HepG2 (cell line): ENCODE measurements around the gene TRIM28. TPM values are rescaled to one million over a fixed set of nuclear protein-coding genes. Genes with fewer than 3 reads are reported as not detected.

ENCODE experiments used
- ARNT2 ChIP-seq: sonication (generic); formaldehyde crosslinking; IDR thresholded peaks from 2 replicates; pipeline ENCODE4 v1.8.0; 2022; ENCODE audit warnings: mild to moderate bottlenecking, low read depth, missing genetic modification reagents, moderate library complexity
- BRCA1 ChIP-seq: sonication (generic); formaldehyde crosslinking; IDR thresholded peaks from 2 replicates; pipeline ENCODE4 v1.4.0; 2020; ENCODE audit warnings: missing genetic modification reagents
- EHMT2 ChIP-seq: fragments of 200-600 bp; sonication (generic); IDR thresholded peaks from 2 replicates; pipeline ENCODE4 v1.7.0; 2017; ENCODE audit warnings: antibody characterized with exemption, low read depth, low read length, borderline replicate concordance
- HDAC6 ChIP-seq: fragments of 200-600 bp; sonication (generic); IDR thresholded peaks from 2 replicates; pipeline ENCODE4 v1.7.0; 2017; ENCODE audit warnings: mild to moderate bottlenecking, antibody characterized with exemption, low read length, low read depth
- MLLT10 ChIP-seq: sonication (generic); formaldehyde crosslinking; IDR thresholded peaks from 2 replicates; pipeline ENCODE4 v1.4.0; 2020; ENCODE audit warnings: missing genetic modification reagents
- NAIF1 ChIP-seq: sonication (generic); formaldehyde crosslinking; IDR thresholded peaks from 2 replicates; pipeline ENCODE4 v1.5.0; 2020; ENCODE audit warnings: mild to moderate bottlenecking, missing genetic modification reagents, borderline replicate concordance
- NFRKB ChIP-seq: fragments of 450-650 bp; IDR thresholded peaks from 2 replicates; pipeline ENCODE4 v1.6.1; 2017
- NONO ChIP-seq, 2 experiments: fragments of 450-650 bp in 1 of 2; sonication (generic) in 1 of 2; formaldehyde crosslinking in 1 of 2; IDR thresholded peaks in 1 of 2; conservative IDR thresholded peaks in 1 of 2; 2 replicates each; pipeline versions ENCODE4 v1.6.1 to v1.8.0; 2017 to 2022; ENCODE audit warnings: mild to moderate bottlenecking in 1 of 2, missing genetic modification reagents in 1 of 2, moderate library complexity in 1 of 2
- PHF20 ChIP-seq: sonication (generic); formaldehyde crosslinking; IDR thresholded peaks from 2 replicates; pipeline ENCODE4 v1.5.0; 2020; ENCODE audit warnings: mild to moderate bottlenecking, missing genetic modification reagents
- PLRG1 ChIP-seq: fragments of 450-650 bp; conservative IDR thresholded peaks from 2 replicates; pipeline ENCODE4 v1.6.1; 2016
- SOX6 ChIP-seq, 2 experiments: fragments of 450-650 bp in 1 of 2; sonication (generic) in 1 of 2; formaldehyde crosslinking in 1 of 2; IDR thresholded peaks; 2 replicates each; pipeline versions ENCODE4 v1.4.0 to v1.6.1; 2017 to 2020; ENCODE audit warnings: antibody characterized with exemption in 1 of 2, mild to moderate bottlenecking in 1 of 2, missing genetic modification reagents in 1 of 2
- SSRP1 ChIP-seq: IDR thresholded peaks from 2 replicates; pipeline ENCODE4 v1.6.1; 2016; ENCODE audit warnings: control low read depth
- ZNF331 ChIP-seq: sonication (generic); formaldehyde crosslinking; IDR thresholded peaks from 2 replicates; pipeline ENCODE4 v1.4.0; 2020; ENCODE audit warnings: missing genetic modification reagents
- ZNF460 ChIP-seq: sonication (generic); formaldehyde crosslinking; IDR thresholded peaks from 2 replicates; pipeline ENCODE4 v1.5.1; 2020; ENCODE audit warnings: missing genetic modification reagents, mild to moderate bottlenecking, borderline replicate concordance
- ZNF674 ChIP-seq: sonication (generic); formaldehyde crosslinking; IDR thresholded peaks from 2 replicates; pipeline ENCODE4 v1.5.0; 2020; ENCODE audit warnings: low read depth, mild to moderate bottlenecking, missing genetic modification reagents
- ZNF703 ChIP-seq: sonication (generic); formaldehyde crosslinking; IDR thresholded peaks from 2 replicates; pipeline ENCODE4 v1.5.1; 2020; ENCODE audit warnings: missing genetic modification reagents, mild to moderate bottlenecking, moderate library complexity, borderline replicate concordance
- ZNF747 ChIP-seq: sonication (generic); formaldehyde crosslinking; IDR thresholded peaks from 2 replicates; pipeline ENCODE4 v1.8.1; 2023; ENCODE audit warnings: missing genetic modification reagents, mild to moderate bottlenecking, borderline replicate concordance
- ZNF768 ChIP-seq: sonication (generic); formaldehyde crosslinking; IDR thresholded peaks from 2 replicates; pipeline ENCODE4 v1.4.0; 2020; ENCODE audit warnings: missing genetic modification reagents
- ZSCAN12 ChIP-seq: sonication (generic); formaldehyde crosslinking; IDR thresholded peaks from 2 replicates; pipeline ENCODE4 v1.9.0; 2021; ENCODE audit warnings: mild to moderate bottlenecking, missing genetic modification reagents
- polyA plus RNA-seq, 8 experiments: library from polyadenylated mRNA; depleted of rRNA in 3 of 8; stranded (reverse) in 7 of 8; unstranded in 1 of 8; fragments of >200 nt; fragmentation: Illumina TruSeq in 4 of 8; extraction: Trizol in 4 of 8; gene quantifications; 2 replicates each; pipeline versions ENCODE4 v1.2.1 to v1.2.3, GENCODE V29; 2011 to 2016; ENCODE audit warnings: low read depth in 4 of 8, missing spikeins in 1 of 8, mixed read lengths in 1 of 8; ENCODE audit not compliant: insufficient read depth in 1 of 8
- total RNA-seq, 5 experiments: library from RNA; depleted of rRNA; stranded (reverse); fragments of >200 nt; fragmentation: Illumina TruSeq; extraction: Trizol; gene quantifications; 2 replicates each; pipeline ENCODE4 v1.2.3, GENCODE V29; 2016; ENCODE audit warnings: low read depth in 1 of 5
- TF ChIP-seq, protein P1 (sequence below): conservative IDR thresholded peaks from 2 replicates; pipeline ENCODE4 v1.6.1; 2018; ENCODE audit warnings: missing genetic modification reagents
- TF ChIP-seq, protein P2 (sequence below): sonication (generic); formaldehyde crosslinking; IDR thresholded peaks from 2 replicates; pipeline ENCODE4 v1.5.0; 2020; ENCODE audit warnings: missing genetic modification reagents
- TF ChIP-seq, protein P3 (sequence below): sonication (generic); formaldehyde crosslinking; IDR thresholded peaks from 2 replicates; pipeline ENCODE4 v1.5.1; 2020; ENCODE audit warnings: mild to moderate bottlenecking, missing genetic modification reagents, moderate library complexity
- TF ChIP-seq, protein P4 (sequence below): sonication (generic); formaldehyde crosslinking; IDR thresholded peaks from 2 replicates; pipeline ENCODE4 v1.4.0; 2020; ENCODE audit warnings: mild to moderate bottlenecking, low read depth, missing genetic modification reagents
- TF ChIP-seq, protein P5 (sequence below): sonication (generic); formaldehyde crosslinking; IDR thresholded peaks from 2 replicates; pipeline ENCODE4 v1.4.0; 2020; ENCODE audit warnings: mild to moderate bottlenecking, missing genetic modification reagents

TRIM28 gene
- total and polyA plus RNA-seq, 2 of the 13 experiments (the other 11 are each of a cell fraction or from before 2014, with no cell fraction given), result 361 to 439 TPM

DNA sequence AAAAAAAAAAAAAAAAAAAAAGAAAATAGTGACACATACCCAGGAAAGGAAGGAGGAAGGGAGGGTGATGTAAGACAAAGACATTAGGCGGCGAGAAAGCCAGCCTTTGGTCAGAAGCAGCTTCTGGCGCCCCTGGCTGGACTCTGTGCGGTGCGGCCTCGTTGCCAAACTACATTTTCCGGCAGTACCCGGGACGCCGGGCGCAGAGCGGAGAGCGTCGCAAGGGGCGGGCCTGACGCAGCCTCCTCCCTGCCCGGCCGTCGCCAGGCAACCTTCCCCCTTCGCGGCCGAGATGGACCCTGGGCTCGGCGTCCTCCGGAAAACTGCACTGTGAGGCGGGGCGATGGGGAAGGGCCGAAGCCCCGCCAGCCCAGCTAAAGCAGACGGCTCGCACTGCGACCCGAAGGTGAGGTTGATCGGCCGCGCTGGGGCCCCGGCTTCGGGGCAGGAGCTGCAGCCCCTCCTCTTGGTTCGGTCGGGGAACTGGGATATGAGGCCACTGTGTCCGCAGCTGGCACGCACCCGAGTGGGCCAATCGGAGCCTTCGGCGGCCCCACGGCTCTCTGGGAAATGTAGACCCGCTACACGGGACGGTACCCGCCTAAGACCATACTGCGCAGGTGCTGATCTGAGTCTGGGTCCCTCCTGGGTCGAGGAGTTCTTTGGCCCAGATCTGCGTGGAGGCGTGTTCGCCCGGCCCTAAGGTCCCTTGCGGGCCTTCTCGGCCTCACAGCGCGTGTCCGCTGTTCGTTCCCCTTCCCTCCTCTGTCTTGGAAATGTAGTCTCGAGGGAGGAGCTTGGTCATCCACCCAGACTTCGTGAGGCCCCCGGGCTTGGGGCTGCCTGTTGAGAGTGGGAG lies 31.5 kb downstream of the TRIM28 start (continued):
- TF ChIP-seq, protein P1, sequence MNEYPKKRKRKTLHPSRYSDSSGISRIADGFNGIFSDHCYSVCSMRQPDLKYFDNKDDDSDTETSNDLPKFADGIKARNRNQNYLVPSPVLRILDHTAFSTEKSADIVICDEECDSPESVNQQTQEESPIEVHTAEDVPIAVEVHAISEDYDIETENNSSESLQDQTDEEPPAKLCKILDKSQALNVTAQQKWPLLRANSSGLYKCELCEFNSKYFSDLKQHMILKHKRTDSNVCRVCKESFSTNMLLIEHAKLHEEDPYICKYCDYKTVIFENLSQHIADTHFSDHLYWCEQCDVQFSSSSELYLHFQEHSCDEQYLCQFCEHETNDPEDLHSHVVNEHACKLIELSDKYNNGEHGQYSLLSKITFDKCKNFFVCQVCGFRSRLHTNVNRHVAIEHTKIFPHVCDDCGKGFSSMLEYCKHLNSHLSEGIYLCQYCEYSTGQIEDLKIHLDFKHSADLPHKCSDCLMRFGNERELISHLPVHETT, result no peak; the same call in 1 of the 2 replicates
- 0 out of 2 replicates have a peak, but pooled peaks have one; percentile 33 for TF ChIP-seq ZNF747 (CRISPR knock-in tag)
- no peak for TF ChIP-seq SOX6 (IDR thresholded peaks at IDR 0.05)
- TF ChIP-seq SOX6 (CRISPR knock-in tag; IDR thresholded peaks at IDR 0.05), result peak; percentile 60; the same call in 1 of the 2 replicates
- no peak for TF ChIP-seq ZNF703 (CRISPR knock-in tag)
- TF ChIP-seq, protein P2, sequence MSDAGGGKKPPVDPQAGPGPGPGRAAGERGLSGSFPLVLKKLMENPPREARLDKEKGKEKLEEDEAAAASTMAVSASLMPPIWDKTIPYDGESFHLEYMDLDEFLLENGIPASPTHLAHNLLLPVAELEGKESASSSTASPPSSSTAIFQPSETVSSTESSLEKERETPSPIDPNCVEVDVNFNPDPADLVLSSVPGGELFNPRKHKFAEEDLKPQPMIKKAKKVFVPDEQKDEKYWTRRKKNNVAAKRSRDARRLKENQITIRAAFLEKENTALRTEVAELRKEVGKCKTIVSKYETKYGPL (CRISPR knock-in tag), result no peak
- peak; percentile 69; the same call in 1 of the 2 replicates for TF ChIP-seq ZSCAN12 (CRISPR knock-in tag)
- TF ChIP-seq MLLT10, result no peak
- no peak for TF ChIP-seq ZNF768 (CRISPR knock-in tag)
- peak; percentile 69 for TF ChIP-seq PHF20 (CRISPR knock-in tag)
- no peak for TF ChIP-seq EHMT2
- no peak for TF ChIP-seq NFRKB
- no peak for TF ChIP-seq ZNF460 (CRISPR knock-in tag)
- peak; percentile 61; the same call in 1 of the 2 replicates for TF ChIP-seq ARNT2 (CRISPR knock-in tag)
- TF ChIP-seq, protein P3, sequence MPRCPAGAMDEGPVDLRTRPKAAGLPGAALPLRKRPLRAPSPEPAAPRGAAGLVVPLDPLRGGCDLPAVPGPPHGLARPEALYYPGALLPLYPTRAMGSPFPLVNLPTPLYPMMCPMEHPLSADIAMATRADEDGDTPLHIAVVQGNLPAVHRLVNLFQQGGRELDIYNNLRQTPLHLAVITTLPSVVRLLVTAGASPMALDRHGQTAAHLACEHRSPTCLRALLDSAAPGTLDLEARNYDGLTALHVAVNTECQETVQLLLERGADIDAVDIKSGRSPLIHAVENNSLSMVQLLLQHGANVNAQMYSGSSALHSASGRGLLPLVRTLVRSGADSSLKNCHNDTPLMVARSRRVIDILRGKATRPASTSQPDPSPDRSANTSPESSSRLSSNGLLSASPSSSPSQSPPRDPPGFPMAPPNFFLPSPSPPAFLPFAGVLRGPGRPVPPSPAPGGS (CRISPR knock-in tag), result peak; percentile 62; the same call in 1 of the 2 replicates
- no peak for TF ChIP-seq NAIF1
- TF ChIP-seq, protein P4, sequence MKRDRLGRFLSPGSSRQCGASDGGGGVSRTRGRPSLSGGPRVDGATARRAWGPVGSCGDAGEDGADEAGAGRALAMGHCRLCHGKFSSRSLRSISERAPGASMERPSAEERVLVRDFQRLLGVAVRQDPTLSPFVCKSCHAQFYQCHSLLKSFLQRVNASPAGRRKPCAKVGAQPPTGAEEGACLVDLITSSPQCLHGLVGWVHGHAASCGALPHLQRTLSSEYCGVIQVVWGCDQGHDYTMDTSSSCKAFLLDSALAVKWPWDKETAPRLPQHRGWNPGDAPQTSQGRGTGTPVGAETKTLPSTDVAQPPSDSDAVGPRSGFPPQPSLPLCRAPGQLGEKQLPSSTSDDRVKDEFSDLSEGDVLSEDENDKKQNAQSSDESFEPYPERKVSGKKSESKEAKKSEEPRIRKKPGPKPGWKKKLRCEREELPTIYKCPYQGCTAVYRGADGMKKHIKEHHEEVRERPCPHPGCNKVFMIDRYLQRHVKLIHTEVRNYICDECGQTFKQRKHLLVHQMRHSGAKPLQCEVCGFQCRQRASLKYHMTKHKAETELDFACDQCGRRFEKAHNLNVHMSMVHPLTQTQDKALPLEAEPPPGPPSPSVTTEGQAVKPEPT (CRISPR knock-in tag), result 0 out of 2 replicates have a peak, but pooled peaks have one; percentile 79
- TF ChIP-seq NONO (IDR thresholded peaks at IDR 0.05), result no peak
- peak; percentile 87 for TF ChIP-seq NONO (CRISPR knock-in tag; conservative IDR thresholded peaks at IDR 0.05)
- TF ChIP-seq, protein P5, sequence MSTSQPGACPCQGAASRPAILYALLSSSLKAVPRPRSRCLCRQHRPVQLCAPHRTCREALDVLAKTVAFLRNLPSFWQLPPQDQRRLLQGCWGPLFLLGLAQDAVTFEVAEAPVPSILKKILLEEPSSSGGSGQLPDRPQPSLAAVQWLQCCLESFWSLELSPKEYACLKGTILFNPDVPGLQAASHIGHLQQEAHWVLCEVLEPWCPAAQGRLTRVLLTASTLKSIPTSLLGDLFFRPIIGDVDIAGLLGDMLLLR (CRISPR knock-in tag), result no peak
- TF ChIP-seq PLRG1, result no peak
- TF ChIP-seq SSRP1 (CRISPR knock-in tag), result peak; percentile 92
- TF ChIP-seq HDAC6, result no peak
- TF ChIP-seq ZNF331 (CRISPR knock-in tag), result peak; percentile 34; the same call in 1 of the 2 replicates
- TF ChIP-seq ZNF674, result no peak
- 0 out of 2 replicates have a peak, but pooled peaks have one; percentile 73 for TF ChIP-seq BRCA1 (CRISPR knock-in tag)
